Stimulated activated CD8-positive, alpha-beta memory T cell treated with anti-CD3 and anti-CD28 coated beads, Interleukin-7, amount 100 ng/mL, for 1 hour (primary cell): Measurements from ENCODE around the gene GLCE.

Source experiments
- DNase-seq, 2 donors: peaks; one replicate each; pipeline ENCODE4 v3.0.0-alpha.2; 2020; ENCODE audit warnings: low read depth in 2 of 2

Gene GLCE

GRCh38 chr15:69206079-69206478, 45.6 kb downstream of the GLCE start:
- DNase-seq = no peak

GRCh38 chr15:69209661-69210060, 49.2 kb downstream of the GLCE start:
- DNase-seq = no peak

- no peak for DNase-seq
These were observed 50.1 kb downstream of the GLCE start for GRCh38 chr15:69210574-69210973.

- DNase-seq = no peak
These were observed 53.4 kb downstream of the GLCE start for GRCh38 chr15:69213786-69214185.

GRCh38 chr15:69215314-69216035, 55.0 kb downstream of the GLCE start:
- DNase-seq = no peak

DNA sequence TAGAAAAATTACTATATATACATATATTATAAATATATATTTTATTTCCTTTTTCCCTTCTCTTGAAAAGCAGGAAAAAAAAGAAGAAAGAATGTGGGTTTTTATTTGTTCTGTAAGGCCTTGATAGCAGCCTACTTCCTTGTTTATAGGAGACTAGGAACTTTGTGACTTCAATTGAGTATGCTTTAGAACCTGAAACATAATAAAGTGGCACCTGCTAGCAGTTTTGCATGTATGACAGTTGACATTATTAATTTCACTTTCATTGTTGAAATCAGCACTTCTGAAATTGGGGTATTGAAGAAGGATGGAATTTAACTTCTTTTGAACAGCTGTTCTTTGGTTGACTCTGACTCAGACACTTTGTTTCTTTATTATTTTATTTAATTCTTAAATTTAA, 56.9 kb downstream of the GLCE start:
- no peak for DNase-seq

- no peak for DNase-seq
These were observed 59.3 kb downstream of the GLCE start for GRCh38 chr15:69219690-69220089.

- DNase-seq = no peak
These were observed 61.6 kb downstream of the GLCE start for GRCh38 chr15:69222002-69222474.

- no peak for DNase-seq
These were observed 62.8 kb downstream of the GLCE start for GRCh38 chr15:69223083-69223813.

GRCh38 chr15:69224383-69224782, 63.9 kb downstream of the GLCE start:
- DNase-seq = no peak

DNA sequence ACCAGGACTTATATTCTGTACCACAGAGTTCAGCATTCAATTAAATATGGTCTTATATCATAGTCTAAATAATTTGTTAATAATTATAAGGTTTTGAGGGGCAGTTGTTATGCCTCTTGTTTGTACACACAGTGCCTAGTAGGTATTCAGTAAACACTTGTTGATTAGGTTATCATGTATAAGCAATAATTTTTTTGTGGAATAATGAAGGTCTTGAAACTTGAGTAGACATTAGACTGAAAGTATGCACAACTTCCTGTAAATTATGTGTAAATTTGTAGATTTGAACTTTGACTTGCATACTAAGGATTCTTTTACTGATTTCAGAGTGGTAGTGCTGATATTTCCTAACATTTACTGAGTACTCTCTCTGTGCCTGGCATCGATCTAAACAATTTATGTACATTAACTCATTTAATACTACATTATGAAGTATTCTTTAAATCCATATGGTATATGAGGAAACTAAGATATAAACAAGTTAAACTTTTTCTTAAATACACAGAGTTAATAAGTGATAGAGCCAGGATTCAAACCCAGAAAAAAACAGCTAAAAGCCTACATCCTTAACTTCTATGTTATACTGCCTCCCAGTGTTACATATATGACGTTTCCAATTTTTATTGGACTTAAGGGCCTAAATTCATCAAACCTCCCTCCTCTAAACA, 65.1 kb downstream of the GLCE start:
- DNase-seq = no peak

DNA sequence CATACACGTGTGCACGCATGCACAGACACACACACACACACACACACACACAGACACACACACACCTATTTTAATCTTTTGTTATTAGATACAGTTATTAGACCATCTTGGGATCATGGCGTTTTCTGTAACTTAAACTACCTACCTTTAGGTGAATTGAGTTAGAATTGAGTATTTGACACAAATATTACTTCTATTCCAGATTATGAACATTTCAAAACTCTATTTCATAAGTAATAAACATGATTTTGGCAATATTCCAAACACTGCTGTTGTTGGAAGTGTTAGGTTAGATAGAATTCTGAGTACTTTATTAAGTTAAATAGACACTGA, 65.6 kb downstream of the GLCE start:
- DNase-seq = no peak

DNA sequence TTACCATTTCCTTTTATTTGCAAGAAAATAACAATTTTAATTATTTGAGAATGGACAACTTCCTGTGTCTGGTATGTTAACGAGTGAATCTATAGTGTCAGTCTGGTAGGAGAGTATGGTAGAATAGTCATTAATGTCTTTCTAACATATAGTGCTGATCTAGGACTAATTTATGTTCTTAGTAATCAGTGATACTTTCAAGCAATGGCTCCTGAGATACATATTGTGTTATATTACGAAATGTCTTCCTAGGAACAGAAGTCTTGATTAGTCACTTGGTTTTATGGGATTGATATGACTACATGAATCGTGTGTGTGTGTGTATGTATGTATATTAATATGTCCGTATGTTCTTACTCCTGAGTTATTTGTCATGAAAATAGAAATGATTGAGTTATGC, 71.7 kb downstream of the GLCE start:
- no peak for DNase-seq

DNA sequence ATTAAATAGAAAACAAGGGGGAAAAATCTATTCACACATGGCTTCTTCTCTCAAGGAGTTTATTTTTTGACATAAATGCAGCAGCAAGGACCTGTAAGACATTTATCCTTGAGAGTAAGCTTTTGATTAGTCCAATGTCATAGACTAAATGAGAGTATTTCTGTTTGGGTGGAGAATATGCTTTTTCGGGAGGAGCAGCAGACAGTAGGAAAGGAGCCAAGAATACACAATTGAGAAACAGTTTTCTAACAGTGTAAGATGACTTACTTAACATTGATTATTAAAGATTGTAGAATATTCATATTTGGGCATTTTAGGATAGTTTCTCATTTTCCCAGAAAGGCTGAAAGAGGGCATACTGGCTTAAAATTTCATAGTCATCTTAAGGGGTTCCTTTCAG, 72.3 kb downstream of the GLCE start:
- DNase-seq = no peak

- no peak for DNase-seq
These were observed 74.2 kb downstream of the GLCE start for GRCh38 chr15:69234676-69235075.

- DNase-seq = no peak
These were observed 76.1 kb downstream of the GLCE start for GRCh38 chr15:69236505-69236904.

- DNase-seq = no peak
These were observed 77.3 kb downstream of the GLCE start for GRCh38 chr15:69237718-69238117.

- DNase-seq = no peak
These were observed 84.4 kb downstream of the GLCE start for GRCh38 chr15:69244798-69245197.

- DNase-seq = no peak
These were observed 92.7 kb downstream of the GLCE start for GRCh38 chr15:69253156-69253555.

- no peak for DNase-seq
These were observed 105.0 kb downstream of the GLCE start for GRCh38 chr15:69265347-69265955.

DNA sequence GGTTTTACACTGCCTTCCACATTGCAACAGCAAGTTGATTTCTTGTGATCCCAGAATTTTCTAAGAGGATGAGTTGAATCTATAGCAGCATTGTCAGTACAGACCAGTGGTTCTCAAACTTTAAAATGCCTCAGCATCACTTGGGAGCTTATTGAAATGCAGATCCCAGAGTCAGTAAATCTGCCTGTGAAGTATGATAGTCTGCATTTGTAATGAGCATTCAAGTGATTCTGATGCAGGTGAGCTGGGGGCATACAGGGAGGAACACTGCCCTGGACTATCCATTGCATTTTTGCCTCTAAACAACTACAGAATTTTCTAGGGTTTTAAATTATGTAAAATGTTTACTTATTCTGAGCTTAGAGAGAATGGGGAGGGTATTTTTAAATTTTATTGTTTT, 110.8 kb downstream of the GLCE start:
- no peak for DNase-seq

DNA sequence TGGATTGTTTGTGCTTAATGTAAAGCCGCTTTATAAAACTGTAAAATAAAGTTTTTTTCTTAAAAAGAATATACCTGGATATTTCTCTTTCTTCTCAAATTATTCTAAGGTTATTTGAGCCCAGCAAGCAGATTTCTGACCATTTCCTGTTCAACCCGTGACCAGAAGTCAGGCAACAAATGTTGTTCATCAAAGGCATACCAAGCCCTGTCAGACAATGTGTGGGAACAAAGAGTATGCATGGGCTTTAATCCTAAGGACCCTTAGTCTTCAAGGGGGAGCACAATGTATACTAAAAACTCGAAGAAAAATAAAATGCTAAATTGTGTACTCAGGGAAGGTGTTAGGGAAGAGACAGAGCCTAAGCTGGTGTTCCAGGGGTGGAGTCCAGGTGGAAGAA, 111.7 kb downstream of the GLCE start:
- no peak for DNase-seq

DNA sequence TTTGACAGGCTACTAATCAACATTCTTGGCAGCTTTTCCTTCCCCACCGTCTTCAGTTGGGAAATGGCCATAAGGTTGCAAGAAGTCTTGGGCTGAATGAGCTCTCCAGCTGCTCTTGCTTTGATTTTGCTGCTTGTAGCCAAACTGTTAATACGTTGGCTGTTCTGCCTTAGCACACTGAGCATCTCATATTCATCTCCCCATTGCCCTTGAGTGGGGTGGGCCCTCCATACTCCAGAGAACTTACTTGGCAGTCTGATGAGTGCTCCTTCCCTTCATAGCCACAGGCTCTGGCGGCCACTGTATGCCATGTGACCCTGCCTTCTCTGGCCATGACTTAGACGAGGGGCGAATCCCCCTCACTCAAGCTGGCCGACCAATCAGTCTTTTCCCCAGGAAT, 112.5 kb downstream of the GLCE start:
- DNase-seq = no peak
